HUES64 (cell line): ENCODE results near the gene SLC2A6.

ENCODE experiments used
- H3K27ac ChIP-seq: 2 replicates; pipeline ENCODE4 v1.7.0; 2013; ENCODE audit warnings: low read depth, low read length, inconsistent platforms
- H3K27me3 ChIP-seq: 2 replicates; pipeline ENCODE4 v1.6.1; 2013; ENCODE audit warnings: mild to moderate bottlenecking, low read length; ENCODE audit not compliant: insufficient read depth
- H3K36me3 ChIP-seq: 2 replicates; pipeline ENCODE4 v1.6.1; 2013; ENCODE audit warnings: mild to moderate bottlenecking, low read length; ENCODE audit not compliant: insufficient read depth
- H3K4me1 ChIP-seq: 2 replicates; pipeline ENCODE4 v1.6.1; 2013; ENCODE audit warnings: mild to moderate bottlenecking, low read length, moderate library complexity; ENCODE audit not compliant: insufficient read depth
- H3K4me3 ChIP-seq: 2 replicates; pipeline ENCODE4 v1.5.1; 2013; ENCODE audit warnings: mild to moderate bottlenecking, low read length, moderate library complexity
- H3K9ac ChIP-seq: 2 replicates; pipeline ENCODE4 v1.6.1; 2013; ENCODE audit warnings: mild to moderate bottlenecking, low read depth, low read length
- H3K9me3 ChIP-seq: 2 replicates; pipeline ENCODE4 v1.6.1; 2013; ENCODE audit warnings: low read depth, low read length; ENCODE audit not compliant: insufficient read depth
- WGBS: fragments of 150-250, 120-280 bp; methylation state at CpG from one replicate; pipeline ENCODE4 v1.1.7; 2013; ENCODE audit warnings: missing lambda C conversion rate; 5-methylcytosine and 5-hydroxymethylcytosine counted together

Gene SLC2A6

DNA sequence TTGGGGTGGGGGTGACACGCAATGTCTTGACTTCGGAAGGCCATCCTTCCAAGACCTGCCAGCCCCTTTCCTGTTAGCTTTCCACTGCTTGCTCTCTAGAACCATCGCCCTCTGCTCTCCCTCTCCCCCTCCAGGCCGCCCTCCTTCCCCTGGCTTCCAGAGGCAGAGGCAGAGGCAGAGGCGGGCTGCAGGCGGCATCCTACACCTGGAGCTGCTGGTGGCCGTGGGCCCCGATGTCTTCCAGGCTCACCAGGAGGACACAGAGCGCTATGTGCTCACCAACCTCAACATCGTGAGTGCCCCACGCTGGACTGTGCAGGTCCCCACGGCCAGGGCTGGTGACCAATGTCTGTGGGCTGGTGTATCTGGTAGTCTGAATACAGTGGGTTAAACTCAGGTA lies 54.7 kb downstream of the SLC2A6 start:
- 93% methylated on average over 12 of the region's 12 CpGs for WGBS

DNA sequence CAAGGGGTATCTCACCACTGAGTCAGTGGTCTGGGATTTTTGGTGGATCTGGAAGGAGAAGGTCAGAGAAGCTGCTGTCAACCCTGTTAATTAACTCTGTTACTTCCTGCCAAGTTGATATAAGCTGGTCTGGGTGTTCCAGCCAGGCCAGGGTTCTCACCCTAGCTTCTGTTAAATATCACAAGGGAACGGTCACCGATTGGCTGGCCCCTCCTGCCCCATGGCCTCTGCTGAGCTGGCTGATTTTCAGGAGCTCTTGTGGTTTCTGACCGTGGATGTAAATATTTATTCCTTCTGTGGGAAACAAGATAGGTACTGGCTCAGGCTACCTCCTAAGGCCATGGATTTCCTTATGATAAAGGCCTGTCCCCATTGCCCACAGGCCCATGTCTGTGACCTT lies 55.7 kb downstream of the SLC2A6 start:
- 0 out of 2 replicates have a peak, but pooled peaks cover 2% of the 10 kb centered on the region for H3K9me3 ChIP-seq
- 0 out of 2 replicates have a peak, but pooled peaks cover 4% of the 10 kb centered on the region for H3K36me3 ChIP-seq
- no peak overlapping the region for H3K4me3 ChIP-seq
- 94% methylated on average over 3 of the region's 3 CpGs for WGBS
- no peak overlapping the region for H3K27ac ChIP-seq
- H3K9ac ChIP-seq = no peak overlapping the region
- H3K27me3 ChIP-seq = peaks cover 10% of the 10 kb centered on the region
- 0 out of 2 replicates have a peak, but pooled peaks cover 3% of the 10 kb centered on the region for H3K4me1 ChIP-seq

More for the DNA sequence above, 54.7 kb downstream of the SLC2A6 start:
- H3K27ac ChIP-seq = no peak overlapping the region
- 0 out of 2 replicates have a peak, but pooled peaks cover 2% of the 10 kb centered on the region for H3K9me3 ChIP-seq
- H3K4me3 ChIP-seq = no peak overlapping the region
- 0 out of 2 replicates have a peak, but pooled peaks cover 4% of the 10 kb centered on the region for H3K36me3 ChIP-seq
- peaks cover 11% of the 10 kb centered on the region for H3K27me3 ChIP-seq
- H3K9ac ChIP-seq = no peak overlapping the region
- 0 out of 2 replicates have a peak, but pooled peaks cover 2% of the 10 kb centered on the region for H3K4me1 ChIP-seq

DNA sequence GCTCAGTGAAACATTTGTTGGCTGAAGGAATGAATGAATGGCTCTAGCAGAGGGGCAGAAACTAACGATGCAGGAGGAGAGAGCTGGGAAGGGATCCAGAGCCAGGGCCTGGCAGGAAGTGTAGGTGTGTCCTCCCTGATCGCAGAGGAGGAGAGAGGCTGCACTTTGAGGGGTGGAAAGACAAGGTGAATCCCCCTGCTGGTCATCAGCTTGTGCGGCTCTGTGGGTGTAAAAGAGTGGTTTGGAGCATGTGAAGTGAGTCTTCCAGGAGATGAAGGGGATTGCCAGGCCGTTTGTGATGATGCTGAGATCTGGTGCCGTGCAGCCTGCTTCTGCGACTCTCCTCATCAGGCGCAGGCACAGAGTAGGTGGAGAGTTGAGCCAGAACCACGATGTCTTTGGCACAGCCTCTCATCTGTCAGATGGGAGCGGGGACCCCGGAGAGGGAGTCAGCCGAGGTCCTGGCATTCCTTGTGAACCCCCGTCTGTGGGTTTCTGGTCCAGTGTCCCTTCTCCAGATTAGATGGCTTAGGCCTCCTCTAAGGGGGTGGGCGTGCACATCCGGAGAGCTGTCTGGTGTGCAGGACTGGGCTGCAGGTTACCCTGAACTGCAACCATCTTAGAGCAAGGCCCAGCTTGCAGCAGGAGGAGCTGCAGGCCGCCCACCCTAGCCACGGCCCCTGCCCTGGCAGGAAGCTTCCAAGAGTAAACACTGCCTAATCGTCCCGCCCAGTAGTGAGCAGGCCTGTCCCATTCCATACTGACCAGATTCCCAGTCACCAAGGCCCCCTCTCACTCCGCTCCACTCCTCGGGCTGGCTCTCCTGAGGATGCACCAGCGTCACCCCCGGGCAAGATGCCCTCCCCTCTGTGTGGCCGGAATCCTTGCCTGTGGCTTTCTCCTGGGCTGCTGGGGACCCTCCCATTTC lies 57.0 kb downstream of the SLC2A6 start, which contains the start of gene ADAMTS13:
Gene ADAMTS13, plus strand, starts transcription at position 753 of the 928 bp plus-strand sequence. Its CDS starts 77 bp downstream, at position 830.
- Histone ChIP-seq H3K4me3 (no peak within 1 kb of the TSS), H3K27me3 (no peaks in the 10 kb centered on the region), H3K9ac (no peak within 1 kb of the TSS), H3K9me3 (no peaks in the 10 kb centered on the region), H3K4me1 (0 out of 2 replicates have a peak, but pooled peaks cover 3% of the 10 kb centered on the region), H3K27ac (no peak within 1 kb of the TSS), H3K36me3 (0 out of 2 replicates have a peak, but pooled peaks cover 4% of the 10 kb centered on the region)
- WGBS = 75% methylated on average over 23 of the region's 23 CpGs
